Stimulated activated CD4-positive, alpha-beta T cell treated with anti-CD3 and anti-CD28 coated beads, Interleukin-12 subunit alpha, Interleukin-12 subunit beta, amount 100 ng/mL, for 48 hours (primary cell): ENCODE results near the gene ZNF593.

Experiments
- DNase-seq, 3 donors: peaks; one replicate each; pipeline ENCODE4 v3.0.0-alpha.2; 2020; ENCODE audit warnings: low read depth in 2 of 3, low spot score in 1 of 3

Gene ZNF593

DNA sequence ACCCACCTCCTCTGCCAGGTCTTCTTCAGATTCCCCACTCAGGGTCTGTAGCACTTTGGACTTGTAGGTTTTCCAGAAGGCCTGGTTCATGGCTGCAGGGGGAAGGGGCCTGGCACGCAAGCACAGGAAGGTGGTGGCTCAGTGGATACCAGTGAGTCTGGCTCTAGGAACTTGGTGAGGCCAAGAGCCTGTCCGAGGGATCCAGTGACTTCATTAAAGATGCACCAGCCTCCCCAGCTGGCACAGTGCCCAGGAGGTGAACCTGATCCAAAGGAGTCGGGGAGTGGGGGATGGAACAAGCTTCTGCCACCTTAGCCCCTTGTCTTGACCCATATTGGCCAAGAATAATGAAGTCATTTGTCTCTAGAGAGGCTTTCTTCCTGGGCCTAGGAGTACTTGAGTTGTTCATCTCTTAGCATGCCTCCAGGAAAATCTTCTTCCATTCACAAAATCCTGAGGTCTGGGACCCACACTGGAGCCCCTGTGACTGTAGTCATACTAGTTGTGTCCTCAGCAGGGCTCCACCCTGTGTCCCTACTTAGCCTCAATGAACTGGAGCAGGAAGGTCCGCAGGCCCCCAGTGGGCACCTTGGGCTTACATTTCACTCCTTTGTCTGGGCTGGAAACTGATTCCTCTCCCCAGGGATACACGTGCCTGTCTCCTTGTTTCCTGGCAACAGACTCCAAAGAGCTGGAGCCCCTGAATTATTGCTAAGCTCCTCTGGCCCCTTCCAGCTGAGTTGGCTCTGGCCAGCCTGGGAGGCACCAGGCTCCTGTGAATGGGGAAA is 1.1 kb upstream of the ZNF593 start, which contains the start of gene C1orf232:
Gene C1orf232, minus strand, starts transcription at position 554 of the 788 bp plus-strand sequence. Its CDS starts 464 bp downstream, at position 90.
- DNase-seq, result no peak

DNA sequence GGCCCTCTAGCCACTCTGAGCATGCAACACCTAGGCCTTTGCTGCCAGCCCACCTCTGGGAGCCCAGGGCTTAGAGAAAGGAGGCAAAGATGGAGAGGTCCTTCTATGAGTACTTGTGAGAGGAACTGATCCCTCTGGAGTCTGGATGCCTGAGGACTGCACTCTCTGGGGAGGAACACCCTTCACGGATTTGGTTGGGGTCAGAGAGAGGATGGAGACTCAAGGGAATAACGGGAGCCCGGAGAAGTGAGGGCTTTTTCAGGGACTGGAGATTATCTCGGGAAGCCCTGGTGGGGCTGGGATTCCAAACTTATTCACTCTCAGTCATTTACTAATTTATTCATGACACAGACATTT is 532 bp upstream of the ZNF593 start:
- DNase-seq, result no peak

DNA sequence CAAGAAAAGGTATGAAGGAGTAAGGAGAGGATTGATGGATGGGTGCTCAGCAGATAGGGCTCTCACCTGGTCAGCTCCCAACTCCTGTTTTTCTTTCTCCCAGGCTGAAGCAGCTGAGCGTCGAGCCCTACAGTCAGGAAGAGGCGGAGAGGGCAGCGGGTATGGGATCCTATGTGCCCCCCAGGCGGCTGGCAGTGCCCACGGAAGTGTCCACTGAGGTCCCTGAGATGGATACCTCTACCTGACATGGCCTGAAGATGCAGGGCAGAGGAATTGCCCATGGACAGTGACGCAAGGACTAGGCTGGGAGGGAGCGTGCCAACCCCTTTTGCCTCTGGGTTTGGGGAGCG is 739 bp downstream of the ZNF593 start:
- no peak for DNase-seq

DNA sequence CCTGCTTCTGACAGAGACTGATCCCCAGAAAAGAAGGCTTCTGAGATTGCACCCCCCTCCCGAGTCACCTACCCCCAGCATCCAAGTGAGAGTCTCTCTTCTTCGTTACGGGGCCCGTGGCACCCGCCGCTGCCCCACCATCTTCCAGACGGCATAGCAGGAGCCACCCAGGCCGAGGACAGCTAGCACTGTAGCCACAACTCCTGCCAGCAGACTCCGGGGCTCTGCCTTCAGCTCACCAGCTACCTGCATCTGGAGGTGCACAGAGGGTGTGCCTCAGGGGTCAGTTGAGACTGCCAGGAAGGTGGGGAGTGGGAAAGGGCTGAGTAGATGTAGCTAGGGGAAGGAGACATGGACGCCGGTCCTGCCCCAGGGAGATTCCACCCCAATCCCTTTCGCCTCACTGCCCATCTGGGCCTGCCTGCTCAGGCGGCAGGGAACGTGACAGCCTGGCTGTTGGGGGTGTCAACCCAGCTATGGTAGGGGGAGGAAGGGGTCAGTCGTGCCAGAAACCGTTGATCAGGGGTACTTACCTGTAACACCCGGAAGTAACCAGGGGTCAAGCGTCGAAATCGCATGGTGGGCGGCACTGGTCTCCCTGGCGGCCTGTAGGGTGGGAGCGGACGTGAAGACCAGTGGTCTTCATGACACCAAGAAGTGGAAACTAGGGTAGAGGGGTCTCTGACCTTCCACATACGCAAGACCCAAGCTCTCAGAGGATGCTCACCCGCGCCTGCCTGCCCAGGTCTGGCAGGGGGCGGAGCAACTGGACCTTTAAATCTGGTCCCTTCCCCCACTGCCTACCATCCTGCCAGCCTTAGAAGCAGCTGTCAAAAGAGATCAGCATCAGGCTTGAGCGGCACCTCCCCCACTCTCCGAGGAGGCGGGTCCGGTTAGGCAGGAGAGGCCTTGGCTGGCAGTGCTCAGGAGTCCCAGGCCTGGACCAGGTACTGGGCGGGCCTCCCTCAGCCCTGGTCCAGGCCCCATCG is 1.7 kb downstream of the ZNF593 start, which contains the start of gene ZNF593OS:
Gene ZNF593OS, minus strand, starts transcription at position 749 of the 989 bp plus-strand sequence. Its CDS starts 171 bp downstream, at position 578.
- no peak for DNase-seq

DNA sequence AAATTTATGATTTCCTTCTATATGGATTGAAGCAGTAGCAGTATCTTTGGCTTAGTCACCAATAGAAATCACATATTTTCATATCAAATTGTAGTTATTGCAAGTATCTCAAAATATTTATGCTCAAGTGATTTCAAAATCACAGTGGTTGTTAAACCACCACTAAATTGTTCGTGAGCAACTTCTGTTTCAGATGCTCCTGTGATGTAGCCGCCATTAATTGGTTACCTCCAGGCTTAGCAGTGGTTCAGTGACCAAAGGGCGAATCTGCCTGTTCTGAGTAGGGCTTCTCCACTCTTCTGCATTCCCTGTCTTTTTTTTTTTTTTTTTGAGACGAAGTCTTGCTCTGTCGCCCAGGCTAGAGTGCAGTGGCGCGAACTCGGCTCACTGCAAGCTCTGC is 5.6 kb downstream of the ZNF593 start:
- DNase-seq, result no peak

DNA sequence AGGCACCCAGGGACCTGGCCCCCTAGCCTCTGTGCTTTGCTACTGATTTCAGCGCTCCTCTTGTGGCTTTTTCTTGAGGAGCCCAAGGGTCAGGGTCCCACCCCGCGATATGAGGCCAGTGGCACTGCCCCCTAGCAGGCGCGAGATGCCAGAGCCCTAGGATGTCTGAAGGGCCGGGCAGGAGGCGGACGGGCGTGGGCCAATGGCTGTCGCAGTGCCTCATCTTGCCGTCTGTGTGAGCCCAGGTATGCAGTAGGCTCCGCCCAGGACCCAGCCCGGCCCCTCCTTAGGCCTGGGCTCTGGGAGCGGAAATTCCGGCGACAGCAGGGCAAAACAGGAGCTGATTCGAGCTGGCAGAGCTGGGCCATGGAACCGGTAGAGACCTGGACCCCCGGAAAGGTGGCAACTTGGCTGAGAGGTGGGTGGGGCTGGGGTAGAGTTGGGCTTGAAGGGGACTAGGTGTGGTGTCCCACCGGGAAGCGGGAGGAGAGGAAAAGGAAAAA is 7.5 kb downstream of the ZNF593 start, which contains the start of gene CNKSR1:
Gene CNKSR1, plus strand, starts transcription at position 310 of the 503 bp plus-strand sequence. Its CDS starts 57 bp downstream, at position 367.
- DNase-seq, result no peak

DNA sequence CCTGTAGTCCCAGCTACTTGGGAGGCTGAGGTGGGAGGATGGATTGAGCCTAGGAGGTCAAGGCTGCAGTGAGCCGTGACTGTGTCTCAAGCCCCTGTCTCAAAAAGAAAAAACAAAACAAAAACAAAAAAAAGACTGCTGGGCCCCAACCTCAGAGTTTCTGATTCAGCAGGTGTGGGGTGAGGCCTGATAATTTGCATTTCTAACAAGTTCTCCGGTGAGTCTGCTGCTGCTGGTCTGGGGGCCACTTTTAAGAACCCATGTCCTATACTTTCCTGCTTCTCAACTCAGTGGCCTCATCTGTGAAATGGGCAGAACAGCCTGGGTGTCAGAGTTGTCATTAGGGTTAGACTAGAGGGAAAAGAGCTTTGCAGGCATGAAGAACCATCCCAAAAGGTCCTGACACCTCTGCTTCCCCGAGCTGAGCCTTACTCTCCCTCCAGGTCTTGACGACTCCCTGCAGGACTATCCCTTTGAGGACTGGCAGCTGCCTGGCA is 10.3 kb downstream of the ZNF593 start:
- no peak for DNase-seq

DNA sequence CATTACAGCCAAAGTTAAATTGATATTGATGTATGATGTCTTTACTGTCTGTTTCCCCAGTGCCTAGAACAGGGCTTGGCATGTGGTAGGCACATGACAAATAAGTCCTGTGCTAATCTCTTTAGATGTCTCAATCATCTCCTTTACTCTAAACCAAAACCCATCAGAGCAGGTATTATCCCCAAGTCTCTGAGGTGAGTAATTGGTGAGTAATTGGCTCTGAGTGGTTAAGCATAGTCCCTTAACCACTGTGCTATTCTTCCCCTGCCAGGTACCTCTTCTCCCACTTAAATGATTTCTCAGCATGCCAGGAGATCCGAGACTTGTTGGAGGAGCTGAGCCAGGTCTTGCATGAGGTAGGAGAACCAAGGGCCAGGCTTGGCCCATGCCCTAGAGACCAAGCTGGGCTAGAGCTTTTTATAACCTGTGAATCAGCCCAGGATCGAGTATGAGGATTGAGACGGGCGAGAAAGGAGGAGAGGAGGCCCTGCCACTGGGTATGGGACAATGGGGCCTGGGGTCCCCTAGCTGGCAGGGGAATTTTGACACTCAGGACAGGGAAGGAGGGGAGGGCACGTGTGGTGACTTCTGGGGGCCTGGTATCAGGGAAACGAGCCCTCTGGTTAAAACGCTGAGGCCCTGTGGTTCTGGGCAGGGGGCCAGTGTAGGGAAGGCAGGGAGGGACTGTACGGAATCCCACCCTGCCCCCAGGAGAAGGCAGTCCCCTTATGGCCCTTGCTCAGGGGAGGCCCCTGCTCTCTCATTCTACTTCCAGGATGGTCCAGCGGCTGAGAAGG is 12.1 kb downstream of the ZNF593 start:
- DNase-seq, result no peak

DNA sequence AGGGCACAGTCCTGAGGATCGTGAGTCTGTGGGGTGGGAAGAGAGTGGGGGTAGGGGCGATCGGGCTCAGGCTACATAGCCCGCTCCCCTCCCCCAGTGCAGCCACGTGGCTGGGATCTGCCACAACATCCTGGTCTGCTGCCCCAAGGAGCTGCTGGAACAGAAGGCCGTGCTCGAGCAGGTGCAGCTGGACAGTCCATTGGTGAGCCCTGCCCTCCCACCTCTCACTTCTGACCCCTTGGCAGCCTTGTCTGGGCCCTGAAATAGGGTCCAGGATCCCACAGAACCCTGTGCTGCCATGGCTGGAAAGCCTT is 12.6 kb downstream of the ZNF593 start:
- no peak for DNase-seq

DNA sequence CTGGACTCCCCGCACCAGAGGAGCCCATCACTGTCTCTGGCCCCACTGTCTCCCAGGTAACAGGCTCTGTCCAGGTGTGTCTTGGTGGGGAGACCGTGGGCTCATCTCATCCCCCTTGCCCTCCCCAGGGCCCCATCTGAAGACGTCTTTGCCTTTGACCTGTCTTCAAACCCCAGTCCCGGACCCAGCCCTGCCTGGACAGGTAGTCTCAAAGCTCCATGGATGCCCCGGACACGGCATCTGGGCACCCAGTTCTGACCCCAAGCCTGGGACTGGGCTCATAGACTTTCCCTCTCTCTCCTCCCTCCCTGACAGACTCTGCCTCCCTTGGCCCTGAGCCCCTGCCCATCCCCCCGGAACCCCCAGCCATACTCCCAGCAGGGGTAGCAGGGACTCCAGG is 14.4 kb downstream of the ZNF593 start:
- no peak for DNase-seq

DNA sequence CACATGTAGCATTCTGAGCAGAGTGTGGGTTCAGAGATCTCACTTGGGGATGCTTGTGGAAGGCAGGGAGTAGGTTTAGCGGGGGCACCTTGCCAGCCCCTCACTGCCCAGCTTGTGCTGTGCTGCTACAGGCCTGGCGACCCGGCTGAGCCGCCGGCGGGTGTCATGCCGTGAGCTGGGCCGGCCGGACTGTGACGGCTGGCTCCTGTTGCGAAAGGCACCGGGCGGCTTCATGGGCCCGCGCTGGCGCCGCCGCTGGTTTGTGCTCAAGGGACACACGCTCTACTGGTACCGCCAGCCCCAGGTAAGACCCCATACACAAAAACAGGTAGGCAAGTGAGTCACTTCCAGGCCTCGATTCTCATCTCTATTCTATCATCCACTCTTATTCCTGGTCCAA is 15.2 kb downstream of the ZNF593 start:
- no peak for DNase-seq

DNA sequence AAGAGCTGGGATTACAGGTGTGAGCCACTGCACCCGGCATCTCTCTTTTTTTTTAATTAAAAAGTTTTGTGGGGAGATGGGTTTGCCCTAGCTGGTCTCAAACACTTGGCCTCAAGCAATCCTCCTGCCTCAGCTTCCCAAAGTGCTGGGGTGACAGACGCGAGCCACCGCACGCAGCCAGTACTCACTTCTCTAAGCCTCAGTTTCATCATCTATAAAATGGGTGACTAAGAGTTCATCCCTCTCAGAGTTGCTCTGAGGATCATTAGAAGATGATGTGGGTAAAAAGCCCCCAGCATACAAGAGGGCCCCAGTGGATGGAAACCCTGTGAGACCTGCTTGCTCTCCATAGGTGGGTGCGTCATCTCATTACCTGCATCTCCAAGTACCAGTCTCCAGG is 18.2 kb downstream of the ZNF593 start:
- DNase-seq, result no peak

DNA sequence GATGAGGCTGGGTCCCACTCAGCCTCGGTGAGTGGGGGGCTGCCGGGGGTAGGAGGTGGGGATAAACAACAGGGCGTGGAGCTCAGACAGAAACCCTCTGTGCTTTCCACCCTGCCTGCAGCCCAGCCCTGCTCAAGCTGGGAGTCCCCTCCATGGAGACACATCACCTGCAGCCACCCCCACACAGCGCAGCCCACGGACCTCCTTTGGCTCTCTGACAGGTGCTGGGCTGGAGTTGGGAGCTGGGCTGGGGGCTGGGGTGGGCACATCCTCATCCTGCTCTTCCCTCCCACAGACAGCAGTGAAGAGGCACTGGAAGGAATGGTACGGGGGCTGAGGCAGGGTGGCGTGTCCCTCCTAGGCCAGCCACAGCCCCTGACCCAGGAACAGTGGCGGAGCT is 18.8 kb downstream of the ZNF593 start:
- DNase-seq, result no peak

DNA sequence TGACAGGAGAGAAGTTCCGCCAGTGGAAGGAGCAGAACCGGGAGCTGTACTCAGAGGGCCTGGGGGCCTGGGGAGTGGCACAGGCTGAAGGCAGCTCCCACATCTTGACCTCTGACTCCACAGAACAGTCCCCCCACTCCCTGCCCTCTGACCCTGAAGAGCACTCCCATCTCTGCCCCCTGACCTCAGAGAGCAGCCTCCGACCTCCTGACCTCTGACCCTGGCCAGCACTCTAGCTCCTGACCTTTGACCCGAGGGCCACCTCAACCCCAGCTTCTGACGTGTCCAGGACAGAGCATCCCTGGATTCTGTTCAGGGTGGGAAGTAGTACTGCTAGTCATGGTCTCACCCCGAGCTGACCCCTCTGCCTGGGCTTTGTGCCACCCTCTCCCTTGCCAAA is 19.6 kb downstream of the ZNF593 start:
- DNase-seq, result no peak

DNA sequence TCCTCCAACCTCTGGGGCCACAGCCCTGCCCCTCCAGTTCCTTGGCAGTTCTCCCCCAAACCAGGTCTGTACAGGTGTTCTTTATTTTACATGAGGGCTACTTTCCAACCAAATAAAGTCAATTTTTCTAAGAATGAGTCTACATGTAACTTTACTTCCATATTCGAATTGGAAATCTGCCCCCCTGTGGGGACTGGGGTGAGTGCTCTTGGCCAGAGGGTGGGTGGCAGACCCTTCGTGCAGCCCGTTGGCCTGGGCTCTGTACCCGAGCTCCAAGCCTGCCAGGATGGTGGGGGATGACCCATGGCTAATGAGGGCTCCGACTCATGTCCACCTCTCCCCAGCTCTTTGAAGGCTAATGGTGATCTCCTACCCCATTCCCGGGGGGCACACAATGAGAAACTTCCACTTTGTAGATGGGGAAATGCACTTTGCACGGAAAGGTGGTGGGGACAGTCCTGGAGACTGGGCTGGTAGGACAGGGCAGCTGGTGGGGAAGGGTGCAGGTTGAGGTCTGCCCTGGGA is 20.1 kb downstream of the ZNF593 start:
- DNase-seq, result no peak

DNA sequence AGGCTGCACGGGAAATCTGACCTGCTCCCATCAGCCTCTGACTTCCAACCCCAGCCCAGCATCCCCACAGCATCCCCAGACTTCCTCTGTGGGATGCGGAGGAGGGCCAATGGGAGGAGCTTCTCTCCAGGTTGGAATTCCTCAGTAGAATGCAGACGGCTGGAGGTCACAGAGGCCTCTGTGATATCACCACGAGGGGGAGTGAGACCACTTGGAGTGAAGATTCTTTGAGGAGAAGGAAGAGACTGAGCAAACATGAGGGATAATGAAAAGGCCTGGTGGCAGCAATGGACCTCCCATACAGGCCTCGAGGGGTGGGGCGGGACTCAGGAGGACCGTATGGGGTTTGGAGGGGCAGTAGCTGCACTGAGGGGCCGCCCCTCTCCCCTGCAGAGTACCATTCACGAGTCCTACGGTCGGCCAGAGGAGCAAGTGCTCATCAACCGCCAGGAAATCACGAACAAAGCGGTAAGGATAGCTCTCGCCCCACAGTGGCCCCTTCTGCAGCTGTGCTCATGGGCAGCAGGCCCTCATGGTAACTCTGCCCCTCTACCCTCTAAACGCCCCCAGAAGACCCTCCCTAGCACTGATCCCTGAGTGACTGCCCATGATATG is 20.8 kb downstream of the ZNF593 start, which contains the start of gene CATSPER4:
Gene CATSPER4, plus strand, starts transcription at position 230 of the 615 bp plus-strand sequence. Its CDS starts 26 bp downstream, at position 256.
- DNase-seq, result no peak

DNA sequence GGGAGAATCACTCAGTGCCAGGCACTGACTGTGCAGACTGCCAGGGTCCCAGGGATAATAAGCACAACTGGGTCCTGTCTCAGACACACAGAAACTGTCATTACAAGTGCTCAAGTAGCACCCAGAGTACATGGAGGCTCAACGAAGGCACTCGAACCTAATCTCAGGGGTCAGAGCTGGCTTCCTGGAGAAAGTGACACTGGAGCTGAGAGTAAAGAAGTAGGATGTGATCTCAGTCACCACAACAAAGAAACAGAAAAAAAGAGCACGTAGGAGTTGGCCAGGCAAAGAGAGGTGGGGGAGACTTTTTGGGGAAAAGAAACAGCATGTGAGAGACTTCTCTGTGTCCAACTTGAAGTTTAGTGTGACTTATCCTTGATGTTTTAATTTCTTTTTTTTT is 22.0 kb downstream of the ZNF593 start:
- DNase-seq, result no peak

DNA sequence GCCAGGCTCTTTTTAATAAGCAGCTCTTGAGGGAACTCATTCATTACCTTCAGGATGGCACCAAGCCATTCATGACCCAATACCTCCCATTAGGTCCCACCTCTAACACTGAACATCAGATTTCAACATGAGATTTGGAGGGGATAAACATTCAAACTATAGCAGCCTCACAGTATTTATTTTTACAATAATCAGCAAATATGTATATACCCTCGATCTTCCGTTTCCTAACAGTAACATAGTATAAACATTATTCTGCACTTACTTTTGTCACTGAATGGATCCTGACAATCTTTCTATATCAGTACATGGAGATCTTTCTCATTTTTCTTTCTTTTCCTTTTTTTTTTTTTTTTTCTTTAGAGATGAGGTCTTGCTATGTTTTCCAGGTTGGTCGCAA is 26.1 kb downstream of the ZNF593 start:
- no peak for DNase-seq

DNA sequence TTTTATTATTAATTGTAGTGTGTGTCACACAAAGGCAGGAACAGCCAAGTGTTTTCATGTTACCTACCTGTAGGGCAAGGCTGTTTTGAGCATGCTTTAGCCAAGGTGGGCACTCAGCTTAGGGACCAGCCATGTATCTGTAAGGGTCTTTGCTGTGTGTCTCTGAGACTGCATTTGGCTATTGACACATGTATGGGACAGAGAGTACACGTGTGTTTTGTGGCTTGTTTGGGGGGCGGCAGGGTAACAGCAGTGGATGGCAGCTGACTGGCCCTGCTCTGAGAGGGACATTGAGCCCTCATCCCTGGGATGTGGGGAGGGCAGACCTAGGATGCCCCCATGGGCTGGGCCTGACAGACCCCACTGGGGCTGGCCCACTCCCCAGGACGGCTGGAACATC is 27.6 kb downstream of the ZNF593 start:
- no peak for DNase-seq

DNA sequence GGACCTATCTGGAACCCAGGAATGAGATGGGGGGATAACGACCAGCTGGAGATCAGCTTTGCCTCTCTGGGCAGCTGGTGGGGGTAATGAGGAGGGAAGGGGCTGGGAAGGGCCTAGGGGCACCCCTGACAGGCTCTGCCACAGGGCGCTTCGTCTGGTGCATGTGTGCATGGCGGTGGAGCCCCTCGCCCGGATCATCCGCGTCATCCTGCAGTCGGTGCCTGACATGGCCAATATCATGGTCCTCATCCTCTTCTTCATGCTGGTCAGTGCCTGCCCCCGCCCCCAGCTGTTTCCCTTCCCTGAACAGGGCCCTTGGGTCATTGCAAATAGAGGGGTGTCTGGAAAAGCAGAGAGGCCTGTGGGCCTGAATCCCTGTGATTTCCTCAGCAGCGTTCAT is 28.1 kb downstream of the ZNF593 start:
- DNase-seq, result no peak
